ENCODE measurements around the gene HNRNPF. TPM values are rescaled to one million over a fixed set of nuclear protein-coding genes. Genes with fewer than 3 reads are reported as not detected.

HNRNPF gene
- total RNA-seq, 2 donors from 2014 or later: 283 to 299 TPM

GRCh38 chr10:43444897-43445466 is 36.0 kb upstream of the HNRNPF start:
- H3K4me1 Mint-ChIP-seq: no peaks in the 10 kb centered on the region
- H3K36me3 ChIP-seq (ENCODE audit: control insufficient read depth, insufficient read depth, low read length): peaks cover 4% of the 10 kb centered on the region
- no peaks in the 10 kb centered on the region for H3K4me1 ChIP-seq (ENCODE audit: control insufficient read depth, insufficient read depth, low read length)
- H3K27ac ChIP-seq (ENCODE audit: low read depth, low read length): no peak overlapping the region
- H3K36me3 Mint-ChIP-seq (ENCODE audit: low read depth): peaks cover 26% of the 10 kb centered on the region
- no peak overlapping the region for H3K9ac ChIP-seq (ENCODE audit: extremely low read depth, low read length, poor library complexity, severe bottlenecking)
- no peak overlapping the region for H3K4me3 Mint-ChIP-seq
- peaks cover 36% of the 10 kb centered on the region for H3K9me3 Mint-ChIP-seq
- no peak overlapping the region for H3K4me3 ChIP-seq (ENCODE audit: low read length)
- peaks cover 25% of the 10 kb centered on the region for H3K9me3 ChIP-seq (ENCODE audit: control insufficient read depth, low read length)
- H3K27ac Mint-ChIP-seq: no peak overlapping the region
- H3K27me3 Mint-ChIP-seq (ENCODE audit: insufficient read depth): peaks cover 3% of the 10 kb centered on the region
- no peaks in the 10 kb centered on the region for H3K27me3 ChIP-seq (ENCODE audit: control insufficient read depth, insufficient read depth, low read length, poor library complexity, severe bottlenecking)
- TF ChIP-seq, protein P1, sequence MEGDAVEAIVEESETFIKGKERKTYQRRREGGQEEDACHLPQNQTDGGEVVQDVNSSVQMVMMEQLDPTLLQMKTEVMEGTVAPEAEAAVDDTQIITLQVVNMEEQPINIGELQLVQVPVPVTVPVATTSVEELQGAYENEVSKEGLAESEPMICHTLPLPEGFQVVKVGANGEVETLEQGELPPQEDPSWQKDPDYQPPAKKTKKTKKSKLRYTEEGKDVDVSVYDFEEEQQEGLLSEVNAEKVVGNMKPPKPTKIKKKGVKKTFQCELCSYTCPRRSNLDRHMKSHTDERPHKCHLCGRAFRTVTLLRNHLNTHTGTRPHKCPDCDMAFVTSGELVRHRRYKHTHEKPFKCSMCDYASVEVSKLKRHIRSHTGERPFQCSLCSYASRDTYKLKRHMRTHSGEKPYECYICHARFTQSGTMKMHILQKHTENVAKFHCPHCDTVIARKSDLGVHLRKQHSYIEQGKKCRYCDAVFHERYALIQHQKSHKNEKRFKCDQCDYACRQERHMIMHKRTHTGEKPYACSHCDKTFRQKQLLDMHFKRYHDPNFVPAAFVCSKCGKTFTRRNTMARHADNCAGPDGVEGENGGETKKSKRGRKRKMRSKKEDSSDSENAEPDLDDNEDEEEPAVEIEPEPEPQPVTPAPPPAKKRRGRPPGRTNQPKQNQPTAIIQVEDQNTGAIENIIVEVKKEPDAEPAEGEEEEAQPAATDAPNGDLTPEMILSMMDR (conservative IDR thresholded peaks at IDR 0.05): no peak
- no peak for DNase-seq
- 94 to 100% methylated on average over 1 to 2 of the region's 2 CpGs for WGBS, 2 experiments (ENCODE audit: insufficient coverage in 1 of 2, insufficient read length in 1 of 2)

DNA sequence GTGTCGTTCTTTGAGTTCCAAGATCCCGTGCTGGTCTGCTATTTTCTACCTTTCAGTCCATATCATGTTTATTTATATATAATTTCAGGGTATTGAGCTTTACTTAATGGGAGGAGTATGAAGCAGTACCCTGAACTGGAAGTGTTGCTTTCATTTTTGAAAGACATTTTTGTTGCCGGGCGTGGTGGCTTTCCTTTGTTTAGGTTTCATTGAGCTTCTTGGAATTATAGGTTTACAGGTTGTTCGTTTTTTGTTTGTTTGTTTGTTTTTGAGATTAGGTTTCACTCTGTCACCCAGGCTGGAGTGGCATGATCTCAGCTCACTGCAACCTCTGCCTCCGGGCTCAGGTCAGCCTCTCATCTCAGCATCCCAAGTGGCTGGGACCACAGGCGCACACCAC is 35.3 kb upstream of the HNRNPF start:
- Mint-ChIP-seq H3K4me3 (no peak overlapping the region), H3K27me3 (ENCODE audit: insufficient read depth) (peaks cover 3% of the 10 kb centered on the region), H3K4me1 (no peaks in the 10 kb centered on the region), H3K27ac (no peak overlapping the region), H3K9me3 (peaks cover 36% of the 10 kb centered on the region), H3K36me3 (ENCODE audit: low read depth) (peaks cover 26% of the 10 kb centered on the region)
- TF ChIP-seq, protein P1 (conservative IDR thresholded peaks at IDR 0.05): no peak
- H3K9ac ChIP-seq (ENCODE audit: extremely low read depth, low read length, poor library complexity, severe bottlenecking): no peak overlapping the region
- H3K27ac ChIP-seq (ENCODE audit: low read depth, low read length): no peak overlapping the region
- no peaks in the 10 kb centered on the region for H3K27me3 ChIP-seq (ENCODE audit: control insufficient read depth, insufficient read depth, low read length, poor library complexity, severe bottlenecking)
- H3K9me3 ChIP-seq (ENCODE audit: control insufficient read depth, low read length): peaks cover 25% of the 10 kb centered on the region
- no peak overlapping the region for H3K4me3 ChIP-seq (ENCODE audit: low read length)
- no peak for DNase-seq
- peaks cover 4% of the 10 kb centered on the region for H3K36me3 ChIP-seq (ENCODE audit: control insufficient read depth, insufficient read depth, low read length)
- no peaks in the 10 kb centered on the region for H3K4me1 ChIP-seq (ENCODE audit: control insufficient read depth, insufficient read depth, low read length)
- 83 to 90% methylated on average over 1 to 7 of the region's 7 CpGs for whole genome bisulfite sequencing, 2 experiments (ENCODE audit: insufficient coverage in 1 of 2, insufficient read length in 1 of 2)

- peaks cover 5% of the 10 kb centered on the region for H3K27me3 Mint-ChIP-seq (ENCODE audit: insufficient read depth)
- WGBS, 2 experiments (ENCODE audit: insufficient coverage in 1 of 2, insufficient read length in 1 of 2): 92 to 93% methylated on average over 3 to 5 of the region's 5 CpGs
- Histone ChIP-seq H3K9ac (ENCODE audit: extremely low read depth, low read length, poor library complexity, severe bottlenecking) (no peak overlapping the region), H3K27ac (ENCODE audit: low read depth, low read length) (no peak overlapping the region), H3K36me3 (ENCODE audit: control insufficient read depth, insufficient read depth, low read length) (peaks cover 4% of the 10 kb centered on the region), H3K4me1 (ENCODE audit: control insufficient read depth, insufficient read depth, low read length) (no peaks in the 10 kb centered on the region), H3K27me3 (ENCODE audit: control insufficient read depth, insufficient read depth, low read length, poor library complexity, severe bottlenecking) (no peaks in the 10 kb centered on the region), H3K4me3 (ENCODE audit: low read length) (no peak overlapping the region), H3K9me3 (ENCODE audit: control insufficient read depth, low read length) (peaks cover 15% of the 10 kb centered on the region)
- peaks cover 14% of the 10 kb centered on the region for H3K36me3 Mint-ChIP-seq (ENCODE audit: low read depth)
- H3K9me3 Mint-ChIP-seq: peaks cover 13% of the 10 kb centered on the region
- no peak overlapping the region for H3K4me3 Mint-ChIP-seq
- peaks cover 6% of the 10 kb centered on the region for H3K4me1 Mint-ChIP-seq
- TF ChIP-seq, protein P1 (conservative IDR thresholded peaks at IDR 0.05): no peak
- no peak for DNase-seq
- no peak overlapping the region for H3K27ac Mint-ChIP-seq
Observed at GRCh38 chr10:43440463-43441134, 31.6 kb upstream of the HNRNPF start.
